Adrenal gland (tissue), 5 donors: Measurements from ENCODE around the gene HS6ST2.

Experiments
- CTCF ChIP-seq, 6 experiments: fragments of 450-650 bp in 4 of 6; fragments of 200-600 bp in 2 of 6; sonication (generic) in 1 of 6; IDR thresholded peaks; 1 replicate in 5 of 6; 2 replicates in 1 of 6; pipeline versions ENCODE4 v1.5.1 to v1.8.0; 2016 to 2021; ENCODE audit warnings: antibody characterized with exemption in 6 of 6, mild to moderate bottlenecking in 2 of 6, moderate library complexity in 1 of 6
- POLR2A ChIP-seq, 2 donors: fragments of 450-650 bp; IDR thresholded peaks; one replicate each; pipeline ENCODE4 v1.6.1; 2017; ENCODE audit warnings: antibody characterized with exemption in 2 of 2, mild to moderate bottlenecking in 2 of 2, moderate library complexity in 1 of 2
- donor health status: DM: no; HTN: no; CAD: no.

GRCh38 chrX:132933170-132933569 is 25.3 kb downstream of the HS6ST2 start:
- no peak for TF ChIP-seq CTCF (IDR thresholded peaks at IDR 0.05)
- no peak for TF ChIP-seq POLR2A (IDR thresholded peaks at IDR 0.05)
